ENCODE results near the gene ZNHIT3. TPM values are rescaled to one million over a fixed set of nuclear protein-coding genes. Genes with fewer than 3 reads are reported as not detected.

ZNHIT3 gene
- total and polyA plus RNA-seq, 2 of the 4 experiments (the other 2 are of a cell fraction) = 27.8 to 52.3 TPM

GRCh38 chr17:36485027-36485426 lies 1.5 kb upstream of the ZNHIT3 start:
- Histone ChIP-seq H3K18ac (ENCODE audit: low read depth, low read length) (no peak overlapping the region), H2BK15ac (ENCODE audit: low read depth, low read length) (no peak overlapping the region), H3K14ac (replicated peaks; ENCODE audit: low read depth, low read length) (no peak overlapping the region), H2BK20ac (ENCODE audit: low read depth, low read length) (no peak overlapping the region), H4K91ac (ENCODE audit: insufficient read depth, low read depth, low read length) (no peak overlapping the region), H3K9me3 (ENCODE audit: control insufficient read depth, insufficient read depth, low read length) (no peaks in the 10 kb centered on the region), H2AK9ac (replicated peaks; ENCODE audit: low read depth, low read length, poor library complexity) (no peak overlapping the region), H2BK120ac (ENCODE audit: low read depth, low read length) (no peak overlapping the region), H2AFZ (replicated peaks; ENCODE audit: low read length, poor library complexity) (no peak overlapping the region), H3K4me2 (ENCODE audit: low read depth, low read length) (no peak overlapping the region), H3K79me1 (ENCODE audit: low read depth in 1 of 2, low read length in 2 of 2) (peaks cover 8 to 21% of the 10 kb centered on the region in 2 experiments; a peak in 2 of 4 replicates), H3K23ac (ENCODE audit: low read depth, low read length) (no peak overlapping the region), H3K56ac (ENCODE audit: extremely low read depth, insufficient read depth, low read length) (no peak overlapping the region), H4K5ac (ENCODE audit: low read depth, low read length) (no peak overlapping the region), H3K9me1 (ENCODE audit: insufficient read depth, low read length) (0 out of 2 replicates have a peak, but pooled peaks cover 9% of the 10 kb centered on the region), H3K36me3 (ENCODE audit: control insufficient read depth, insufficient read depth, low read length) (no peaks in the 10 kb centered on the region), H4K8ac (ENCODE audit: low read depth in 2 of 2, low read length in 2 of 2) (no peak overlapping the region), H2AK5ac (ENCODE audit: low read depth, low read length) (no peak overlapping the region), H2BK5ac (ENCODE audit: low read depth, low read length, poor library complexity, severe bottlenecking) (no peak overlapping the region), H3K4me3 (ENCODE audit: insufficient read depth, low read depth, low read length) (no peak overlapping the region), H3K4me1 (ENCODE audit: control insufficient read depth, insufficient read depth, low read length) (0 out of 2 replicates have a peak, but pooled peaks cover 1% of the 10 kb centered on the region), H3K4ac (ENCODE audit: low read depth, low read length) (no peak overlapping the region), H3K27me3 (ENCODE audit: control insufficient read depth, insufficient read depth, low read length) (peaks cover 7% of the 10 kb centered on the region; the same call in 1 of the 2 replicates), H3K27ac (ENCODE audit: insufficient read depth, low read length) (no peak overlapping the region), H4K20me1 (ENCODE audit: insufficient read depth, low read length) (no peaks in the 10 kb centered on the region), H3K9ac (ENCODE audit: low read depth, low read length) (no peak overlapping the region)
- intact Hi-C loops (cut with micrococcal nuclease) (no loop called here), in situ Hi-C loops (cut with MboI; ENCODE audit: low sequenced_read_pairs) (no loop called here), dilution Hi-C loops (cut with HindIII; ENCODE audit: low sequenced_read_pairs, unreplicated experiment) (no loop called here)
- POLR2A ChIA-PET (ENCODE audit: unreplicated experiment) = no interaction called here
- DNase-seq (no peak), ATAC-seq (ENCODE audit: low read depth) (no peak)
- TF ChIP-seq BHLHE40 (IDR thresholded peaks at IDR 0.05; ENCODE audit: low read depth, low read length) (no peak), POLR2A (IDR thresholded peaks at IDR 0.05; ENCODE audit: low read depth, low read length) (no peak), RCOR1 (IDR thresholded peaks at IDR 0.05; ENCODE audit: insufficient replicate concordance, low read length) (no peak), CTCF (conservative IDR thresholded peaks at IDR 0.05; ENCODE audit: low read depth, low read length) (no peak), USF2 (IDR thresholded peaks at IDR 0.05; ENCODE audit: low read depth, low read length) (no peak), RAD21 (IDR thresholded peaks at IDR 0.05; ENCODE audit: low read length) (no peak), NFE2L2 (IDR thresholded peaks at IDR 0.05; ENCODE audit: low read depth, low read length) (no peak), CHD1 (IDR thresholded peaks at IDR 0.05; ENCODE audit: low read depth, low read length) (no peak), ELK1 (IDR thresholded peaks at IDR 0.05; ENCODE audit: borderline replicate concordance, low read depth, low read length) (no peak), SMC3 (IDR thresholded peaks at IDR 0.05; ENCODE audit: low read depth, low read length) (no peak), MAZ (IDR thresholded peaks at IDR 0.05; ENCODE audit: borderline replicate concordance, low read depth, low read length) (no peak), MXI1 (IDR thresholded peaks at IDR 0.05; ENCODE audit: borderline replicate concordance, low read depth, low read length) (no peak), RFX5 (IDR thresholded peaks at IDR 0.05; ENCODE audit: low read depth, low read length) (no peak), MAFK (IDR thresholded peaks at IDR 0.05; ENCODE audit: low read depth, low read length) (no peak), CEBPB (IDR thresholded peaks at IDR 0.05; ENCODE audit: low read depth, low read length) (no peak), FOS (IDR thresholded peaks at IDR 0.05; ENCODE audit: low read depth, low read length) (no peak)
- BruUV-seq (replicated peaks) = no TSS peak
- 40% methylated on average over 1 of the region's 8 CpGs; no CpG with 5 or more reads in 1 of the 2 experiments for WGBS, 2 experiments (ENCODE audit: extremely low coverage in 2 of 2, insufficient read length in 1 of 2)
- CTCF ChIA-PET = no interaction called here

All from IMR-90 (cell line).